PFSK-1 (cell line): Measurements from ENCODE around the gene SLC4A1.

Source experiments
- POLR2AphosphoS5 ChIP-seq: IDR thresholded peaks from 2 replicates; pipeline ENCODE4 v1.6.1; 2012; ENCODE audit warnings: low read depth, mild to moderate bottlenecking, control low read depth, low read length, moderate library complexity
- REST ChIP-seq, 2 experiments: IDR thresholded peaks; 2 replicates each; pipeline versions ENCODE4 v1.6.1 to v1.8.0; 2011 to 2012; ENCODE audit warnings: low read depth in 2 of 2, low read length in 2 of 2, control low read depth in 1 of 2, inconsistent platforms in 1 of 2, mild to moderate bottlenecking in 1 of 2, moderate library complexity in 1 of 2; ENCODE audit not compliant: insufficient read depth in 1 of 2
- SIN3A ChIP-seq: IDR thresholded peaks from 2 replicates; pipeline ENCODE4 v1.6.1; 2012; ENCODE audit warnings: mild to moderate bottlenecking, low read length, moderate library complexity, borderline replicate concordance; ENCODE audit not compliant: insufficient read depth
- TAF1 ChIP-seq: IDR thresholded peaks from 2 replicates; pipeline ENCODE4 v1.6.1; 2012; ENCODE audit warnings: low read length, control low read depth, borderline replicate concordance; ENCODE audit not compliant: insufficient read depth

GRCh38 chr17:44314869-44315661 is 47.1 kb upstream of the SLC4A1 start:
- TF ChIP-seq SIN3A (no peak), POLR2AphosphoS5 (no peak), REST (IDR thresholded peaks at IDR 0.05; ENCODE audit: insufficient read depth in 1 of 2, low read depth in 2 of 2, low read length in 2 of 2) (no peak), TAF1 (no peak)
